ENCODE measurements around the gene PLEKHA5. TPM values are rescaled to one million over a fixed set of nuclear protein-coding genes. Genes with fewer than 3 reads are reported as not detected.
A peak's percentile ranks its signal among the peaks of the same experiment; 100 is the strongest.

PLEKHA5 gene
- total and polyA plus RNA-seq, 11 donors: 18.1 to 72.2 (median 58.2) TPM

DNA sequence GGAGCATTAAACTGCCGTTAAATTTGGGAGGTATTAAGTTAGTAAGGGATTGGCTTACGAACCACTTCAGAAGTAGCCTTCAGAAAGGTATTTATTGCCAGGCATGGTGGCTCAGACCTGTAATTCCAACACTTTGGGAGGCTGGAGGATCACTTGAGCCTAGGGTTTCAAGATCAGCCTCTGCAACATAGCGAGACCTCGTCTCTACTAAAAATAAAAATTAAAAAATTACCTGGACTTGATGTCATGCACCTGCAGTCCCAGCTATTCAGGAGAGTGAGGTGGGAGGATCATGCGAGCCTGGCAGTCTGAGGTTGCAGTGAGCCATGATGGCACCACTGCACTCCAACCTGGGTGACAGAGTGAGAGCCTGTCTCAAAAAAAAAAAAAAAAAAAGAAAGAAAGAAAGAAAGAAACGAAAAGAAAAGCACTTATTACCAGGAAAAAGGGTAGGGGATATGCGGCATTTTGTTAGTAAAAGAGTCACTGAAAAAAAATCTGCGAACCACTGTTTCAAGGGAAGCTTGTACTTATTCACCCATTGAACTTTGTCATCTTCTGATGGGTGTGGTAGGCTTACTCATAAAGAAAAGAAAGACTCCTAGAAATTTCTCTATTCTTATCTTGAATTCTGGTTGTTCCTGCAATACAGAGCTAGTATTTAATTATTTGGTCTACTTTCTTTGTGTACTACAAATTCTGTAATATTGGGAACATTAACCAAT is 33.6 kb upstream of the PLEKHA5 start:
- H3K4me1 ChIP-seq: no peaks in the 10 kb centered on the region
- 86 to 89% (median 88%) methylated on average over 8 of the region's 8 CpGs for WGBS, 4 donors
- intact Hi-C loops (cut with DNase I): no loop called here
- no peak for DNase-seq
- peak overlapping the region in 3 of 12 donors; percentile 14 to 45 (median 25) for H3K27ac ChIP-seq
- peaks cover 0 to 6% (median 0%) of the 10 kb centered on the region in 12 donors for H3K9me3 ChIP-seq
- H3K4me3 ChIP-seq: no peak overlapping the region
- no peaks in the 10 kb centered on the region for H3K27me3 ChIP-seq
- H3K36me3 ChIP-seq: no peaks in the 10 kb centered on the region
- no peak for TF ChIP-seq POLR2A (IDR thresholded peaks at IDR 0.05)
- TF ChIP-seq CTCF (IDR thresholded peaks at IDR 0.05): no peak
- ATAC-seq: peak in 3 of 4 donors; percentile 37 to 71 (median 55)

GRCh38 chr12:19105463-19105862 is 24.1 kb upstream of the PLEKHA5 start:
- no peaks in the 10 kb centered on the region for H3K36me3 ChIP-seq
- no peak overlapping the region for H3K27ac ChIP-seq
- 87 to 92% (median 91%) methylated on average over 3 of the region's 3 CpGs for WGBS, 4 donors
- DNase-seq: no peak
- no peaks in the 10 kb centered on the region for H3K27me3 ChIP-seq
- no peaks in the 10 kb centered on the region for H3K9me3 ChIP-seq
- TF ChIP-seq POLR2A (IDR thresholded peaks at IDR 0.05) (no peak), CTCF (IDR thresholded peaks at IDR 0.05) (no peak)
- ATAC-seq: no peak
- no peaks in the 10 kb centered on the region for H3K4me1 ChIP-seq
- intact Hi-C loops (cut with DNase I): no loop called here
- no peak overlapping the region for H3K4me3 ChIP-seq

- no peaks in the 10 kb centered on the region for H3K4me1 ChIP-seq
- intact Hi-C loops (cut with DNase I): no loop called here
- H3K36me3 ChIP-seq: no peaks in the 10 kb centered on the region
- H3K4me3 ChIP-seq: no peak overlapping the region
- no peak for DNase-seq
- WGBS, 4 donors: 96 to 97% (median 97%) methylated on average over 24 of the region's 24 CpGs
- TF ChIP-seq CTCF (IDR thresholded peaks at IDR 0.05) (no peak), POLR2A (IDR thresholded peaks at IDR 0.05) (no peak)
- H3K27me3 ChIP-seq: no peaks in the 10 kb centered on the region
- no peak overlapping the region for H3K27ac ChIP-seq
- H3K9me3 ChIP-seq: no peaks in the 10 kb centered on the region
- ATAC-seq: no peak
These were observed 21.8 kb upstream of the PLEKHA5 start for GRCh38 chr12:19107750-19108149.

GRCh38 chr12:19110221-19110940 is 19.2 kb upstream of the PLEKHA5 start:
- no peak for ATAC-seq
- Histone ChIP-seq H3K9me3 (no peaks in the 10 kb centered on the region), H3K36me3 (no peaks in the 10 kb centered on the region), H3K4me3 (no peak overlapping the region), H3K27me3 (no peaks in the 10 kb centered on the region), H3K4me1 (no peaks in the 10 kb centered on the region), H3K27ac (no peak overlapping the region)
- intact Hi-C loops (cut with DNase I): no loop called here
- DNase-seq: no peak
- 78 to 84% (median 83%) methylated on average over 3 of the region's 3 CpGs for WGBS, 4 donors
- TF ChIP-seq CTCF (IDR thresholded peaks at IDR 0.05) (no peak), POLR2A (IDR thresholded peaks at IDR 0.05) (no peak)

Measured in heart left ventricle (tissue), 16 donors.